Stimulated activated memory B cell treated with anti-CD40 and anti-IgM and Interleukin-4, amounts not matched to agents 10 μg/mL and 1 μg/mL and 100 μg/mL, for 72 hours (primary cell): ENCODE measurements around the gene SQSTM1.

Experiments used
- ATAC-seq: fragments of 150-1000 bp; cut with Tn5 transposase; 2 replicates; pipeline ENCODE4 v1.10.0; 2021
- H3K27ac Mint-ChIP-seq: one replicate; pipeline ENCODE4 v1.8.0; 2022; ENCODE audit warnings: mild to moderate bottlenecking, mixed read lengths
- H3K27me3 Mint-ChIP-seq: one replicate; pipeline ENCODE4 v1.8.0; 2022; ENCODE audit warnings: mixed read lengths
- H3K36me3 Mint-ChIP-seq: one replicate; pipeline ENCODE4 v1.8.0; 2022; ENCODE audit warnings: mixed read lengths
- H3K4me1 Mint-ChIP-seq: one replicate; pipeline ENCODE4 v1.8.0; 2022; ENCODE audit warnings: mixed read lengths
- H3K4me3 Mint-ChIP-seq: one replicate; pipeline ENCODE4 v1.8.0; 2022; ENCODE audit warnings: mild to moderate bottlenecking, moderate library complexity, mixed read lengths
- H3K9me3 Mint-ChIP-seq: one replicate; pipeline ENCODE4 v1.8.0; 2022; ENCODE audit warnings: mixed read lengths

The SQSTM1 gene

DNA sequence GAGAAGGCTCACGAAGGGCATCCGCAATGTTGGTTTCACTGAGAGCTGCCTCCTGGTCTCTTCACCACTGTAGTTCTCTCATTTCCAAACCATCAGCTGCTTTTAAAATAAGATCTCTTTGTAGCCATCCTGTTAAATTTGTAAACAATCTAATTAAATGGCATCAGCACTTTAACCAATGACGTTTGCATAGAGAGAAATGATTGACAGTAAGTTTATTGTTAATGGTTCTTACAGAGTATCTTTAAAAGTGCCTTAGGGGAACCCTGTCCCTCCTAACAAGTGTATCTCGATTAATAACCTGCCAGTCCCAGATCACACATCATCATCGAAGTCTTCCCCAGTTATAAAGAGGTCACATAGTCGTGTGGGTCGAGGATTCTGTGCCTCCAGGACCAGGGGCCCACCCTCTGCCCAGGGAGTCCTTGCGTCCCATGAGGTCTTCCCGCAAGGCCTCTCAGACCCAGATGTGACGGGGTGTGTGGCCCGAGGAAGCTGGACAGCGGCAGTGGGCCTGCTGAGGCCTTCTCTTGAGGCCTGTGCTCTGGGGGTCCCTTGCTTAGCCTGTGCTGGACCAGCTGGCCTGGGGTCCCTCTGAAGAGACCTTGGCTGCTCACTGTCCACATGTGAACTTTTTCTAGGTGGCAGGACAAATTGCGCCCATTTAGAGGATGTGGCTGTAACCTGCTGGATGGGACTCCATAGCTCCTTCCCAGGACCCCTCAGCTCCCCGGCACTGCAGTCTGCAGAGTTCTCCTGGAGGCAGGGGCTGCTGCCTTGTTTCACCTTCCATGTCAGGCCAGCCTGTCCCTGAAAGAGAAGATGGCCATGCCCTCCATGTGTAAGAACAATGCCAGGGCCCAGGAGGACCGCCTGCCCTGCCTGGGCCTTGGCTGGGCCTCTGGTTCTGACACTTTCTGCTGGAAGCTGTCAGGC lies 16.6 kb downstream of the SQSTM1 start:
- Mint-ChIP-seq H3K4me3 (no peak overlapping the region), H3K27me3 (no peaks in the 10 kb centered on the region), H3K27ac (peak overlapping the region; percentile 79), H3K36me3 (peaks cover 65% of the 10 kb centered on the region), H3K4me1 (peaks cover 22% of the 10 kb centered on the region), H3K9me3 (no peaks in the 10 kb centered on the region)
- peak; percentile 27 for ATAC-seq

GRCh38 chr5:179839328-179840256 lies 18.9 kb downstream of the SQSTM1 start:
- no peaks in the 10 kb centered on the region for H3K27me3 Mint-ChIP-seq
- H3K36me3 Mint-ChIP-seq = peaks cover 68% of the 10 kb centered on the region
- H3K9me3 Mint-ChIP-seq = no peaks in the 10 kb centered on the region
- H3K4me3 Mint-ChIP-seq = no peak overlapping the region
- no peak for ATAC-seq
- H3K4me1 Mint-ChIP-seq = peaks cover 15% of the 10 kb centered on the region
- H3K27ac Mint-ChIP-seq = no peak overlapping the region

GRCh38 chr5:179840321-179840720 lies 19.6 kb downstream of the SQSTM1 start:
- Mint-ChIP-seq H3K4me1 (peaks cover 15% of the 10 kb centered on the region), H3K4me3 (no peak overlapping the region), H3K27me3 (no peaks in the 10 kb centered on the region), H3K36me3 (peaks cover 72% of the 10 kb centered on the region), H3K27ac (no peak overlapping the region), H3K9me3 (peaks cover 4% of the 10 kb centered on the region)
- ATAC-seq = no peak

DNA sequence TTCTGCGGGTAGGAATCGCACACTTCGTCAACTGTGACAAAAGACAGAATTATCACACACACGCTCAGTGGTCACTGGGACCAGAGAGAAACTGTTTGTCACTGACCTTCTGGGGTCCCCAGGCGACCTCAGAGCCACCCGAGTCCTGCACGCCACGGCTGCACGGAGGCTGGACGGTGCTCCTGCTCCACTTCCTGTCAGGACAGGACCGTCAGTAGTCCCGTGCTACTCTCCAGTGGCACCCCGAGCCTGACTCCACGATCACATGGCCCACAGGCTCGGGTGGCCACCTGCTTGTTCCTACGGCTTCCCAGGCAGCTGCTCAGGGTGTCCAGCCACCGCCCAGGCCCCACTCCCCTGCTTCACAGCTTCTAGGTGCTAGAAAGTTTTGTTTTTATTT lies 20.1 kb downstream of the SQSTM1 start:
- Mint-ChIP-seq H3K27ac (no peak overlapping the region), H3K4me3 (no peak overlapping the region), H3K36me3 (peaks cover 67% of the 10 kb centered on the region), H3K9me3 (peaks cover 4% of the 10 kb centered on the region), H3K27me3 (no peaks in the 10 kb centered on the region), H3K4me1 (peaks cover 13% of the 10 kb centered on the region)
- no peak for ATAC-seq

DNA sequence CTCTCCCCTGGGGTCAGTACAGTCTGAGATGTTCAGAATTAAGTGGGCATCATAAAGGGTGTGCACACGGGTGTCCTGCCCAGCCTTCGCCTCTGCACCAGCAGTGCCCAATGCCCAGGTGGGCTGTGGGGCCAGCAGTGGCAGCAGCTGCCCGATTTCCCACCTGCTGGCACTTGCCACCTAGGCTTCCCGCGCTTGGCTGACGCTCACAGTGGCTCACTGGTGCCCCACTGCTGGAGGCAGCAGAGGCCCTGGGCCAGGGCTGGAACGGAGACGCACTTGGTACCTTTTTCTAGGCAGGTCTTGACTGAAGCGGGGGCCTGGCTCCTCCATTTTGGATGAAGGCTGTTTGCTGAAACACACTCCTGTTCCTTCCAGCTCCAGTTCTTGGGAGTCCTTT lies 20.9 kb downstream of the SQSTM1 start:
- Mint-ChIP-seq H3K27ac (no peak overlapping the region), H3K27me3 (no peaks in the 10 kb centered on the region), H3K4me3 (no peak overlapping the region), H3K9me3 (peaks cover 4% of the 10 kb centered on the region), H3K36me3 (peaks cover 58% of the 10 kb centered on the region), H3K4me1 (peaks cover 5% of the 10 kb centered on the region)
- no peak for ATAC-seq

DNA sequence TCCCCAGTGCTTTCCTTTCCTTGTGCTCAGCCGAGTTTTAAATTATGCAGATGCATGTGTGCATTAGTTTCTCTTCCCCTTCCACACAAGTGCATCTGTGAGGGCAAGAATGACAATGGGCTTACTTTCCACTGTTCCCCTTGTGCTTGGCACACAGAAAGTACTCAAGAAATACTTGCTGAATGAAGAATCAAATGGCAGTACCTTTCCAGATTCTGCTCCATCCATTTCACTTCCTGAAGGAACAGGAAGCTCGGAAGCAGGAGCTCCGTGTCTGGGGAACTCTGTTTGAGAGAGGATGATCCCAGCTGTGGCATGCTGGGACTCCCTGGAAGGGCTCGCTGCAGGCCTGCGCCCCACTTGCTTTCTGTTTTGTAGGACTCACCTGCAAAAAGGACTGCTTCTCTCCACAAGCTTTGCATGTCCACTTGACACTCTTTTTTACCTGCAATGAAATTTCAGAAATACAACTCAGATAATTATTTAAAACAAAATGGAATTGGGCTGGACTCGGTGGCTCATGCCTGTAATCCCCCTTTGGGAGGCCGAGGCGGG lies 32.4 kb downstream of the SQSTM1 start:
- H3K9me3 Mint-ChIP-seq = no peaks in the 10 kb centered on the region
- peaks cover 35% of the 10 kb centered on the region for H3K4me1 Mint-ChIP-seq
- H3K27me3 Mint-ChIP-seq = no peaks in the 10 kb centered on the region
- peak overlapping the region; percentile 50 for H3K4me3 Mint-ChIP-seq
- H3K27ac Mint-ChIP-seq = peak overlapping the region; percentile 93
- H3K36me3 Mint-ChIP-seq = no peaks in the 10 kb centered on the region
- ATAC-seq = peak; percentile 97

- no peak for ATAC-seq
These were observed 33.7 kb downstream of the SQSTM1 start for GRCh38 chr5:179854356-179854755.

GRCh38 chr5:179858241-179858585 lies 37.5 kb downstream of the SQSTM1 start:
- Mint-ChIP-seq H3K9me3 (no peaks in the 10 kb centered on the region), H3K27ac (peak overlapping the region; percentile 85), H3K27me3 (no peaks in the 10 kb centered on the region), H3K4me3 (peak overlapping the region; percentile 93), H3K36me3 (peaks cover 11% of the 10 kb centered on the region), H3K4me1 (peaks cover 28% of the 10 kb centered on the region)
- peak; percentile 77 for ATAC-seq

More at GRCh38 chr5:179854356-179854755, 33.7 kb downstream of the SQSTM1 start:
- Mint-ChIP-seq H3K4me1 (peaks cover 35% of the 10 kb centered on the region), H3K27me3 (no peaks in the 10 kb centered on the region), H3K27ac (peak overlapping the region; percentile 93), H3K9me3 (no peaks in the 10 kb centered on the region), H3K36me3 (no peaks in the 10 kb centered on the region), H3K4me3 (no peak overlapping the region)

- Mint-ChIP-seq H3K27me3 (no peaks in the 10 kb centered on the region), H3K36me3 (peaks cover 17% of the 10 kb centered on the region), H3K4me3 (peak within 1 kb of the TSS; percentile 93), H3K4me1 (peaks cover 26% of the 10 kb centered on the region), H3K9me3 (no peaks in the 10 kb centered on the region), H3K27ac (peak within 1 kb of the TSS; percentile 85)
- ATAC-seq = peak; percentile 98
These were observed 38.1 kb downstream of the SQSTM1 start, which contains the start of gene MRNIP for GRCh38 chr5:179858586-179859427. TSS of gene MRNIP (minus strand) at chr5:179858817. CDS start at chr5:179858796, 21 bp downstream.

GRCh38 chr5:179860301-179860700 lies 39.6 kb downstream of the SQSTM1 start:
- Mint-ChIP-seq H3K36me3 (peaks cover 29% of the 10 kb centered on the region), H3K27me3 (no peaks in the 10 kb centered on the region), H3K9me3 (no peaks in the 10 kb centered on the region), H3K4me1 (peaks cover 25% of the 10 kb centered on the region), H3K4me3 (peak overlapping the region; percentile 57), H3K27ac (no peak overlapping the region)
- no peak for ATAC-seq

DNA sequence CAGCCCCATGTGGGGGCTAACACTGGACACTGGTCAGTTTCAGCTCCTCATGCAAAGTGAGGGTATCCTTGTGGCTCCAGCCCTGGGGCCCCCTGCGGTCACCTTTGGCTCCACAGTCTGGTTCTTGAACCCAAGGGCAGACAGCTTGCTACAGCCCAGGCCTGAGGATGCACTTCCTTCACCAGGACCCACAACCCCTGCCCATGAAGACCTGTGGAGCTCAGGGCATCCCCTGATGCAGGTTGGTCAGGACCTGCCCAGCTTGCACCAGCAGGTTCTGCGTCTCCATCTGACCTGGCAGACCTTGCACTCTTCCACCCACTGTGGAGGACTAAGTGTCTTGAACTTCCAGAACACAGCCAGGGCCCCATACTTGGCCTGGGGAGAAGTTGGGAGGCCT lies 41.6 kb downstream of the SQSTM1 start:
- peaks cover 37% of the 10 kb centered on the region for H3K4me1 Mint-ChIP-seq
- no peak overlapping the region for H3K27ac Mint-ChIP-seq
- no peak overlapping the region for H3K4me3 Mint-ChIP-seq
- no peaks in the 10 kb centered on the region for H3K27me3 Mint-ChIP-seq
- H3K9me3 Mint-ChIP-seq = no peaks in the 10 kb centered on the region
- peaks cover 40% of the 10 kb centered on the region for H3K36me3 Mint-ChIP-seq
- no peak for ATAC-seq

- H3K9me3 Mint-ChIP-seq = no peaks in the 10 kb centered on the region
- H3K27ac Mint-ChIP-seq = no peak overlapping the region
- H3K36me3 Mint-ChIP-seq = peaks cover 45% of the 10 kb centered on the region
- peaks cover 33% of the 10 kb centered on the region for H3K4me1 Mint-ChIP-seq
- H3K27me3 Mint-ChIP-seq = no peaks in the 10 kb centered on the region
- no peak overlapping the region for H3K4me3 Mint-ChIP-seq
- no peak for ATAC-seq
These were observed 42.2 kb downstream of the SQSTM1 start for GRCh38 chr5:179862891-179863290.

DNA sequence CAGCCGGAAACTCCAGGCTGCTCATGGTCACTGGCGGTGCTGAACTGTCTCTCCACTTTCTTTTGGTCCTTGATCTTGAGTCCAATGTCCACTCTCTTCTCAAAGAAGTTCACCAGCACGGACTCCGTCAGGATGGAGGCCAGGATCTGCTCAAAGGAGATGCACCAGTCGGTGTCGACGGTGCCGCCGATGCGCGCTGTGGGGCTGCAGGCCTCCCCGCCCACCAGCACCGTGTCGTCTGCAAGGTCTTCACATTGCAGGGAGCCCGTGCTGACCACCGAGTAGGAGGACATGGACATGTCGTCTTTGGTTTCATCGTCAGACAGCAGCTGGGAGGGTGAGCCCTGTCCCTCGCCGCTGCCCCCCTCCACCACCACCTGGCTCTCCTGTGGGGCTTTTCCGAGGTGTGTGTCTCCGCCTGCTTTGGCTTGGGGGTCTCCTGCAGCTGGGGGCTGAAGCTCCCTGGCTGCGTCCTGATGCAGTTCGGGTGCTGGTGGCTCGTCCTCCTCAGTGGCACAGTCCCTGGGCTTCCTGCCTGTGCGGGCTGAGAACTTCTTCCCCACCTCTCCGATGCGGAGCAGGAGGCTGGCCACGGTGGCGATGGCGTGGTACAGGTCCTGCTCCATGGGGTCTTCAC lies 42.9 kb downstream of the SQSTM1 start:
- no peaks in the 10 kb centered on the region for H3K27me3 Mint-ChIP-seq
- H3K9me3 Mint-ChIP-seq = no peaks in the 10 kb centered on the region
- H3K4me3 Mint-ChIP-seq = no peak overlapping the region
- peaks cover 31% of the 10 kb centered on the region for H3K4me1 Mint-ChIP-seq
- H3K36me3 Mint-ChIP-seq = peaks cover 51% of the 10 kb centered on the region
- no peak overlapping the region for H3K27ac Mint-ChIP-seq
- no peak for ATAC-seq

GRCh38 chr5:179864686-179865085 lies 44.0 kb downstream of the SQSTM1 start:
- H3K36me3 Mint-ChIP-seq = peaks cover 63% of the 10 kb centered on the region

More at GRCh38 chr5:179864686-179865085, 44.0 kb downstream of the SQSTM1 start:
- Mint-ChIP-seq H3K4me1 (peaks cover 28% of the 10 kb centered on the region), H3K9me3 (no peaks in the 10 kb centered on the region), H3K4me3 (no peak overlapping the region), H3K27me3 (no peaks in the 10 kb centered on the region), H3K27ac (peak overlapping the region; percentile 35)
- no peak for ATAC-seq
